ENCODE measurements around the gene TTLL9.

Gene TTLL9

DNA sequence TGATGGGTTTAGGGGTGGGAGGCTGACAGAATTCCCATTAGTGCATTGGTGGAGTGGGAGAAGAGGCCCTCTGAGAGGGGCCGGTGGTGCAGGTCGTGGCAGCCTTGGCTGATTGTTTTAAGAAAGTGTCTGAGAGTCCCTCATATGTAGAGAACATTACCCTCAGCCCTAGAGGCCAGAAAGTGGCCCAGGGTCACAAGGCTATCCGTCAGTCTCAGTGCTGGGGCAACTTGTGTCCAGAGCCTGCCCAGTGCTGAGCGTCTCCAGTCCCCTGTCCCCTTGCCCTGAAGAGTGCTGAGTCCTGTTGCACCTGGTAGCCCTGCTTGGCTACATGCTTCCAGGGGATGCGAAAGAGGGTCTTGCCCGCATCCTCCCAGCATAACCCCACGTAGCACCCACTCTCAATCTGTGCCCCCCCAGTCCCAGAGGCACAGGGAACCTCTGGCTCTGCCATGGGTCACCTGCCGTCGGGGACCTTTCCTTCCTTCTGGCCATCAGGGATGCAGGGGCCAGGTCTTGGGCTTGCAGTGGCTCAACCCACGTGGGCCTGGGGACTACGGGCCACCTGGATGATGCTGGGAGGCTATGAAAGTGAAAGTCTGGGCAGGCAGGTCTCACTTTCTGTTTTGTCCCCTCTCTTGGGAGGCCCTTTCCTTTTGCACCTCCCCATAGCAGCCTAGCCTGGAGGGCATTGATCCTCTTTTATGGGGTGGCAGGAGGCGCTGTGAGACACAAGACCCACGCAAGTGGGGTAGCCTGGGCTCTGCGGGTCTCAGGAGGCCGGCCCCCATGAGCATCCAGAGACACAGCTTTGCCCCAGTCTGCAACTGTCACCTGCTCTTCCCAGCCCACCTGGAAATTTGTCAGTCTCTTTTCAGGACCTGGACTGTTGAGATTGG, 12.3 kb upstream of the TTLL9 start:
- DNase-seq (ENCODE audit: low read depth in 3 of 3, low spot score in 1 of 3) = no peak

DNA sequence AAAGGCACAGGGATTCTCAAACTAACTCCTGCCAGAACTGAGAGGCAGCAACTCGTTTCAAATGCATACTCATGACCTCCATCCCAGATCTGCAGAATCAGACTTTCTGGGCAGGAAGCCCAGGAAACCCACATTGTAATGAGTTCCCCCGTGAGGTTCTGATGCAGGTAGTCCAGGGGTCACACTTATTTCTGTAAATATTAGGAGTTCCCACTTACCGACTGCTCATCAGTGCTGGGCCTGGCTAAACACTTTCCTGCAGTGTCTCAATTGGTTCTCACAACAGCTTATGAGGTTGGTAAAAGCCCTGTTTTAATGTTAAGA, 11.7 kb upstream of the TTLL9 start:
- DNase-seq (ENCODE audit: low read depth in 3 of 3, low spot score in 1 of 3) = no peak

DNA sequence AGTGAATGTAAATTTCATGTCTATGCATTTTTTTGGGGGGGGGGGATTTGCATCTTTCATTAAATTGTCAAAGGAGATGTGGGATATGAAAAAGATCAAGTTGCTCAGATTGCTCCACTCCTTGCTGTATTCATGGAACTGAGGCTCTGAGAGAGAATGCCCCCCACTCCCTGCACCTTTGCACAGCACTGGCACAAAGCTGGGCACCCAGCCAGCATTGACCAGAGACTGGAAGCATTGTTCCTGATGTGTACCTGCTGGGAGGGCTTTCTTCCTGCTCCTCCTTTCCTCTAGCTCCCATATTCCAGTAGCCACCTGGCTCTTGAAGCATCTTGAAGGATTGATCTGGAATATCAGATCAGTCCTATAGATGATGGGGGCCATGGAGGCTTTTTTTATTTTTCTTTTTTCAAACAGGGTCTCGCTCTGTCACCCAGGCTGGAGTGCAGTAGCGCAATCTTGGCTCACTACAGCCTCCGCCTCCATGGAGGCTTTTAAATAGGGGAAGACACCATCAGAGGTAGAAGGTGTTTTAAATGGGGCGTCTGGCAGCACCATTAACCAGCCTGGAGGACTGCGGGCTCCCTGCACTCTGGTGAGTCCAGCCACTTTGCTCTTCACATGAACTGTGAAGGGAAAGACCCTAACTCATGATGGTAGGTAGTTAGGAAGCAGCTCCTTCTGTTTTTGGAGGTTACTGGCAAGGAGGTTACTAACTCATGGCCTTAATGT, 11.0 kb upstream of the TTLL9 start:
- no peak for DNase-seq (ENCODE audit: low read depth in 3 of 3, low spot score in 1 of 3)

DNA sequence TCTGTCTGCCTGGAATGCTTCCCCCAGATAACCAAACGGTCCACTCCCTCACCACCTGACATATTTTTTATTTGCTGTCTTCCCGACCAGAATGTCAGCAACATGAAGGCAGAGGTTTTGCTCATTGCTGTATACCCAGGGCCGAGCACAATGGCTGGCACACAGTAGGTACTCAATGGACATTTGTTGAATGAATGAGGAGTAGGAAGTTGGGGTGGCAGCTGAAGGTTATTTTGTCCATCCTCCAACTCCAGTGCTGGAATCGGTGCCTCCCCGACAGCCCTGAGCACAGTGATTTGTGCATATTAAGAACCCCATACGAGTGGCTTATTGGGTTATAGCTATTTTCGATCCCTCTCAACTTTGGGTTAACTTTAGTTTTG, 10.4 kb upstream of the TTLL9 start:
- no peak for DNase-seq (ENCODE audit: low read depth in 3 of 3, low spot score in 1 of 3)

DNA sequence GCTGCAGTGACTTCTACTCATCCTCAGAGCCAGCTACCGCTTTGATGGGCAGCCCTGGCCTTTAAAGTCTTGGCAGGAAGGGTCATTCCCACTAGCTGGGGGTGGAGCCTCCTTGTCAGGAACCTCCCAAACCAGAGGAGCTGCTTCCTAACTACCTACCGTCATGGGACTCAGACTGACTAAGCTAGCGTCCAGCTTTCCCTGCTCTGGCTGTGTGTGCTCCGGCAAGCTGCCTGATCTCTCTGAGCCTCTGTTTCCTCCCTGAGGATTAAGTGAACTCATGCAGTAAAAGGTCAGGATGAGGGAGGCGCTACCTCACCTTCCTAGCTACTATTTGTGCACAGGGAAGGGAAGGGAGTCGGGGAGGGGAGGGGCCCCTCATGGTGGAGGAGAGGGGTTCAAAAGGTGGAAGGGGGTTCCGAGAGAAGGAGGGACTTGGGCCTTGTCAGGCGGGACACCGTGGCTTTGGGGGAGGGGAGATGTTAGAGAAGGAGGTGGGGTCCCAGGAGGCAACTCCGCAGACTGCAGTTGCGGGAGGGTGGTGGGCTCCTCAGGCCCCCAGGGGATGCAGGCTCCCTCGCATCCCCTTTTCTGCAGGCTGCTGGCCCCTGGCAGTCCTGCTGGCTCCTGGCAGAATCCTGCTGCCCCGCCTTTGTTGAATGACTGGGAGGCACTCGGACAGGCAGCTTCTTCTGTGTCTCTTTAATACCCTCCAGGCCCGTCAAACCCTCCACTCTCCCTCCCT, 9.9 kb upstream of the TTLL9 start:
- DNase-seq (ENCODE audit: low read depth in 3 of 3, low spot score in 1 of 3) = no peak

GRCh38 chr20:31861135-31861384, 9.4 kb upstream of the TTLL9 start:
- DNase-seq (ENCODE audit: low read depth in 3 of 3, low spot score in 1 of 3) = no peak

- DNase-seq (ENCODE audit: low read depth in 3 of 3, low spot score in 1 of 3) = peak; percentile 17 to 46 (median 31)
Measured at GRCh38 chr20:31861385-31862156, 8.9 kb upstream of the TTLL9 start.

DNA sequence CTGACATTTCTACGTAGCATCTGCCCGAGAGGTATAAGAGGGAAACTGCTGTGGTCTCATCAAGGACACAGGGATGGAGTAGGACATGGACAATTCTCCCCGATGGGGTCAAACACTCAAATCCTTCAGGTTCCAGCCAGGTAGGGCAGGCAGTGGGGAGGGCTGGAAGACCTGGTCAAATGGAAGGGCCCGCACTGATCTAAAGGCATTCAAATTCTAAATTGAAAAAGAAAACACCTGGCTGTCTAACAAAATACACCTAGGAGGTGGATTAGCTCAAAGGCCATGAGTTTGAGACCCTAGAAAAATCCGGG, 8.3 kb upstream of the TTLL9 start:
- DNase-seq (ENCODE audit: low read depth in 3 of 3, low spot score in 1 of 3) = no peak

GRCh38 chr20:31862506-31862905, 7.9 kb upstream of the TTLL9 start:
- DNase-seq (ENCODE audit: low read depth in 3 of 3, low spot score in 1 of 3) = no peak

DNA sequence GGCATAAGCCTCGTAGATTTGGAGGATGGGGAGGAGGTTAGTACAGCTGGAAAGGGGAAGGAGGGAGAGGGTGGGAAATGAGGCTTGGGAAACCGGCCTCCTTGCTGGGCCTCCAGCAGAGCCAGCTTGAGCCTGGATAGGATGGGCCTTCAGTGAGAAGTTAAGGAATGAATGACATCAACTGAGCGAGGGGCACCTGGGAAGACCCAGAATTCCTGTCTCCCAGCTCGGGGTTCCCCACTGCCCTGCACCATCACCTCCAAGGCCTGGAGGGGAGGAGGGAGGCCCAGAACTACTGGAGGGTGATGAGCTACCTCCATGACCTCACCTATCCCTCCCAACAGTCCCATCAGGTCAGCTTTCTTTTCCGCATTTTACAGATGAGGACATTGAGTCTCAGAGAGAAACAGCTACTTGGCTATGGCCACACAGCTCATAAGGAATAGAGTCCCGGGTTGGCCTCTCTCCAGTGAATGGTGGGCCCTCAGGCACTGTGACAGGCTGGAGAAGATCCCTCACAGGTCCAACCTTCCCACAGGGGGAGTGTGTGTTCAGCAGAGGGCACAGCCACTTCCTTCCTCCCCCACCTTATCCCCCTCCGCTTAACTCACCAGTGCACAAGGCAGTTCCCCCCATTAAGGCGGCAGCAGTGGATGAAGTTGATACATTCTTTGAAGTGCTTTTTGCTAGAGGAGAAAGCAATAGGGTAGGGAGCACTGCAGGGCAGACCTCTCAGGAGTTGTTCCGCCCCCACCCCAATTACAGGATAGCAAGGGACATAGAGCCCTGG, 6.9 kb upstream of the TTLL9 start:
- no peak for DNase-seq (ENCODE audit: low read depth in 3 of 3, low spot score in 1 of 3)

- no peak for DNase-seq (ENCODE audit: low read depth in 3 of 3, low spot score in 1 of 3)
Measured at GRCh38 chr20:31864521-31865400, 5.7 kb upstream of the TTLL9 start.

GRCh38 chr20:31866221-31866620, 4.2 kb upstream of the TTLL9 start:
- DNase-seq (ENCODE audit: low read depth in 3 of 3, low spot score in 1 of 3) = no peak

- DNase-seq (ENCODE audit: low read depth in 3 of 3, low spot score in 1 of 3) = no peak
Measured at GRCh38 chr20:31868853-31869672, 1.4 kb upstream of the TTLL9 start.

GRCh38 chr20:31869673-31869941, 827 bp upstream of the TTLL9 start:
- no peak for DNase-seq (ENCODE audit: low read depth in 3 of 3, low spot score in 1 of 3)

- DNase-seq (ENCODE audit: low read depth in 3 of 3, low spot score in 1 of 3) = no peak
Measured at GRCh38 chr20:31870726-31871617, 538 bp downstream of the TTLL9 start.

- DNase-seq (ENCODE audit: low read depth in 3 of 3, low spot score in 1 of 3) = no peak
Measured at GRCh38 chr20:31871618-31871954, 1.2 kb downstream of the TTLL9 start.

DNA sequence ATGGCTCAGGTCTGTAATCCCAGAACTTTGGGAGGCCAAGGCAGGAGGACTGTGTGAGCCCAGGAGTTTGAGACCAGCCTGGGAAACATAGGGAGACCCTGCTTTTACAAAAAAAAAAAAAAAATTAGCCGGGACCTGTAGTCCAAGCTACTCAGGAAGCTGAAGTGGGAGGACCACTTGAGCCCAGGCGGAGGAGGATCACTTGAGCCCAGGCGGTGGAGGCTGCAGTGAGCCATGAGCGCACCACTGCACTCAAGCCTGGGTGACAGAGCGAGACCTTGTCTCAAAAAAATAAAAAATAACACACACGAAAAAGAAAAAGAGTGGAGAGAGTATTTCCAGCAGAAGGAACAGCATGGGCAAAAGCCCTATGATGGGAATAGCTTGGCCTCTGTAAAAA, 2.0 kb downstream of the TTLL9 start:
- no peak for DNase-seq (ENCODE audit: low read depth in 3 of 3, low spot score in 1 of 3)

DNA sequence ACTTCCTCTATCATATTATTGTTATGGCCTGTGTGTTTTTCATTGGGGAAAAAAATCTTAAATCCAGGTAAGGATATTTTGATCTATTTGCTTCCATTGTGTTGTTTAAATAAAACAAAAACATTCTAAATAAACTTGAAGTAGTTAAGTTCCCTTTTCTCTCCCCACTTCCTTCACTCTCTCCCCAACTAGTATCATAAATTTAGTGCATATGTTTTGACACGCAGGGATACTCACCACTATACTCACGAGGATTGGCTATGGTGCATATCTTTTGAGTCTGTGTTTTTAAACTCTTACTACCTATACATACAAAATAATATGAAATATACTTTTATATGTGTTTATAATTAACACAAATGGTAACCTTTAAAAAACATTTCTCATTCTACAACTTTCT, 5.2 kb downstream of the TTLL9 start:
- DNase-seq (ENCODE audit: low read depth in 3 of 3, low spot score in 1 of 3) = no peak

All from stimulated activated CD4-positive, alpha-beta T cell treated with anti-CD3 and anti-CD28 coated beads, TNF-alpha, amount 100 ng/mL, for 1 hour (primary cell).